Suprapubic skin (tissue), 4 donors: Measurements from ENCODE around the gene NOSIP.

Experiments used
- CTCF ChIP-seq, 2 donors: fragments of 200-600 bp in 1 of 2; fragments of 450-650 bp in 1 of 2; sonication (generic) in 1 of 2; IDR thresholded peaks; one replicate each; pipeline ENCODE4 v1.5.1; 2016 to 2019; ENCODE audit warnings: antibody characterized with exemption in 2 of 2, mild to moderate bottlenecking in 1 of 2, moderate library complexity in 1 of 2
- EP300 ChIP-seq: sonication (generic); formaldehyde crosslinking; IDR thresholded peaks from one replicate; pipeline ENCODE4 v1.6.1; 2017; ENCODE audit warnings: antibody characterized with exemption
- POLR2A ChIP-seq, 2 donors: fragments of 450-650 bp; IDR thresholded peaks; one replicate each; pipeline ENCODE4 v1.6.1; 2017; ENCODE audit warnings: antibody characterized with exemption in 2 of 2, mild to moderate bottlenecking in 2 of 2, moderate library complexity in 2 of 2
- POLR2AphosphoS5 ChIP-seq, 3 donors: sonication (generic); formaldehyde crosslinking; IDR thresholded peaks; one replicate each; pipeline ENCODE4 v1.6.1; 2017; ENCODE audit warnings: antibody characterized with exemption in 3 of 3

- TF ChIP-seq CTCF (IDR thresholded peaks at IDR 0.05) (no peak), EP300 (no peak), POLR2AphosphoS5 (IDR thresholded peaks at IDR 0.05) (no peak), POLR2A (IDR thresholded peaks at IDR 0.05) (no peak)
These were observed 59.5 kb downstream of the NOSIP start for GRCh38 chr19:49520705-49521319.
